HCT116 (cell line): ENCODE results near the gene PKN1. TPM values are rescaled to one million over a fixed set of nuclear protein-coding genes. Genes with fewer than 3 reads are reported as not detected.

Experiments used
- ATAC-seq: fragments of 200-7000 bp; cut with Tn5 transposase; 2 replicates; pipeline ENCODE4 v1.9.1; 2020; ENCODE audit warnings: mild to moderate bottlenecking, moderate library complexity
- BruUV-seq: library from RNA; stranded (reverse); fragments of 400-500 nt; replicated peaks from 2 replicates; lab custom pipeline; 2021; lab: Mats Ljungman, UMichigan
- CTCF ChIA-PET: fragments of 300-600 bp; sonication (Branson Sonifier 250); formaldehyde crosslinking; loops from one replicate; lab custom pipeline; 2021; ENCODE audit warnings: antibody characterized with exemption; lab: Charles Lee
- POLR2A ChIA-PET: fragments of 300-600, 350-600 bp; sonication (Branson Sonifier 250); formaldehyde crosslinking; loops from one replicate; lab custom pipeline; 2021; ENCODE audit warnings: antibody characterized with exemption; lab: Charles Lee
- RAD21 ChIA-PET, 2 experiments: fragments of 300-600 bp; sonication (Branson Sonifier 250); formaldehyde crosslinking; loops; one replicate each; lab custom pipeline; 2023; ENCODE audit warnings: low total read pairs in 2 of 2; ENCODE audit not compliant: uncharacterized antibody in 2 of 2, unreplicated experiment in 2 of 2, low non-redundant PET in 1 of 2; lab: Charles Lee
- DNase-seq: peaks from one replicate; pipeline ENCODE4 v3.0.0-alpha.2; 2010; ENCODE audit warnings: low read depth, low spot score
- H2AFZ ChIP-seq: fragments of 200-600 bp; shearing (Covaris generic), sonication (generic); 2 replicates; pipeline ENCODE4 v1.6.1; 2017; ENCODE audit warnings: low read depth, mixed run types, mixed read lengths, antibody characterized with exemption, low read length; ENCODE audit not compliant: poor library complexity, severe bottlenecking
- H3K27ac ChIP-seq: 2 replicates; pipeline ENCODE4 v1.5.1; 2012; ENCODE audit warnings: low read depth, low read length
- H3K27me3 ChIP-seq: fragments of 200-600 bp; sonication (generic); 2 replicates; pipeline ENCODE4 v1.6.1; 2016; ENCODE audit warnings: mixed run types, low read length, mixed read lengths; ENCODE audit not compliant: insufficient read depth
- H3K36me3 ChIP-seq, 2 experiments: fragments of 200-500 bp in 1 of 2; fragments of 200-600 bp in 1 of 2; sonication (Bioruptor generic) in 1 of 2; sonication (generic) in 1 of 2; 2 replicates each; pipeline versions ENCODE4 v1.5.1 to v1.6.1; 2014 to 2016; ENCODE audit warnings: low read length in 2 of 2, inconsistent platforms in 1 of 2, mixed read lengths in 1 of 2, mixed run types in 1 of 2; ENCODE audit not compliant: insufficient read depth in 2 of 2, control insufficient read depth in 1 of 2
- H3K4me1 ChIP-seq, 2 experiments: fragments of 200-600 bp in 1 of 2; sonication (generic) in 1 of 2; 2 replicates each; pipeline versions ENCODE4 v1.5.1 to v1.6.1; 2012 to 2017; ENCODE audit warnings: low read length in 2 of 2, inconsistent platforms in 1 of 2, mild to moderate bottlenecking in 1 of 2, mixed read lengths in 1 of 2, mixed run types in 1 of 2, moderate library complexity in 1 of 2; ENCODE audit not compliant: insufficient read depth in 2 of 2, control insufficient read depth in 1 of 2
- H3K4me2 ChIP-seq: fragments of 200-600 bp; sonication (generic); 2 replicates; pipeline ENCODE4 v1.6.1; 2017; ENCODE audit warnings: mixed run types, low read length, mixed read lengths
- H3K4me3 ChIP-seq, 2 experiments: fragments of 200-600 bp in 1 of 2; sonication (generic) in 1 of 2; replicated peaks in 1 of 2; 2 replicates each; pipeline ENCODE4 v1.5.1; 2011 to 2016; ENCODE audit warnings: low read length in 2 of 2, control low read depth in 1 of 2, low read depth in 1 of 2, mild to moderate bottlenecking in 1 of 2, mixed read lengths in 1 of 2, mixed run types in 1 of 2
- H3K79me2 ChIP-seq: fragments of 200-600 bp; sonication (generic); 2 replicates; pipeline ENCODE4 v1.6.1; 2017; ENCODE audit warnings: mild to moderate bottlenecking, mixed run types, low read length, moderate library complexity, mixed read lengths; ENCODE audit not compliant: insufficient read depth
- H3K9ac ChIP-seq: fragments of 200-600 bp; sonication (generic); 2 replicates; pipeline ENCODE4 v1.6.1; 2016; ENCODE audit warnings: low read length, mixed read lengths
- H3K9me2 ChIP-seq: fragments of 200-600 bp; sonication (generic), shearing (Covaris generic); 2 replicates; pipeline ENCODE4 v1.6.1; 2017; ENCODE audit warnings: mixed run types, mild to moderate bottlenecking, moderate library complexity; ENCODE audit not compliant: insufficient read depth
- H3K9me3 ChIP-seq, 2 experiments: fragments of 200-500 bp in 1 of 2; fragments of 200-600 bp in 1 of 2; sonication (Bioruptor generic) in 1 of 2; sonication (generic) in 1 of 2; 2 replicates each; pipeline ENCODE4 v1.6.1; 2014 to 2017; ENCODE audit warnings: low read length in 2 of 2, mixed read lengths in 2 of 2, inconsistent platforms in 1 of 2, low read depth in 1 of 2, mild to moderate bottlenecking in 1 of 2, mixed run types in 1 of 2, moderate library complexity in 1 of 2; ENCODE audit not compliant: control insufficient read depth in 1 of 2, insufficient read depth in 1 of 2
- H4K20me1 ChIP-seq: fragments of 200-600 bp; sonication (generic), shearing (Covaris generic); 2 replicates; pipeline ENCODE4 v1.6.1; 2017; ENCODE audit warnings: mixed run types, mild to moderate bottlenecking, moderate library complexity; ENCODE audit not compliant: insufficient read depth
- CEBPB ChIP-seq: IDR thresholded peaks from 2 replicates; pipeline ENCODE4 v1.6.1; 2012; ENCODE audit warnings: low read depth
- CTCF ChIP-seq, 3 experiments: fragments of 200-600 bp in 1 of 3; sonication (generic) in 1 of 3; IDR thresholded peaks in 2 of 3; conservative IDR thresholded peaks in 1 of 3; 2 replicates each; pipeline ENCODE4 v1.5.1; 2012 to 2017; ENCODE audit warnings: low read depth in 2 of 3, low read length in 2 of 3, antibody characterized with exemption in 1 of 3, borderline replicate concordance in 1 of 3, control low read depth in 1 of 3, mild to moderate bottlenecking in 1 of 3, mixed read lengths in 1 of 3, mixed run types in 1 of 3, moderate library complexity in 1 of 3; ENCODE audit not compliant: insufficient read depth in 1 of 3
- EGR1 ChIP-seq: IDR thresholded peaks from 2 replicates; pipeline ENCODE4 v1.6.1; 2012; ENCODE audit warnings: low read depth
- ELF1 ChIP-seq: IDR thresholded peaks from 2 replicates; pipeline ENCODE4 v1.6.1; 2012; ENCODE audit warnings: low read depth, borderline replicate concordance
- FOSL1 ChIP-seq: IDR thresholded peaks from 2 replicates; pipeline ENCODE4 v1.6.1; 2012; ENCODE audit warnings: low read depth
- POLR2AphosphoS5 ChIP-seq: IDR thresholded peaks from 2 replicates; pipeline ENCODE4 v1.6.1; 2011; ENCODE audit warnings: mild to moderate bottlenecking, low read depth, low read length, moderate library complexity
- REST ChIP-seq: IDR thresholded peaks from 2 replicates; pipeline ENCODE4 v1.6.1; 2012; ENCODE audit warnings: low read depth
- SIN3A ChIP-seq: IDR thresholded peaks from 2 replicates; pipeline ENCODE4 v1.6.1; 2012; ENCODE audit warnings: low read depth
- SP1 ChIP-seq: IDR thresholded peaks from 2 replicates; pipeline ENCODE4 v1.6.1; 2012; ENCODE audit warnings: low read depth
- SRF ChIP-seq: IDR thresholded peaks from 2 replicates; pipeline ENCODE4 v1.6.1; 2012; ENCODE audit warnings: low read depth
- TCF7L2 ChIP-seq: IDR thresholded peaks from 2 replicates; pipeline ENCODE4 v1.7.0; 2011; ENCODE audit warnings: borderline replicate concordance, inconsistent platforms; ENCODE audit not compliant: insufficient read depth, insufficient read length; ENCODE audit errors: extremely low read depth
- ZBTB33 ChIP-seq: IDR thresholded peaks from 2 replicates; pipeline ENCODE4 v1.6.1; 2011; ENCODE audit warnings: mild to moderate bottlenecking, low read length, moderate library complexity; ENCODE audit not compliant: insufficient replicate concordance; ENCODE audit errors: extremely low read depth
- ZNF274 ChIP-seq: fragments of 200-500 bp; sonication (Bioruptor generic); IDR thresholded peaks from 2 replicates; pipeline ENCODE4 v1.6.1; 2014; ENCODE audit warnings: mild to moderate bottlenecking, low read depth, low read length, inconsistent platforms
- intact Hi-C: fragments of 100-400 bp; cut with micrococcal nuclease; formaldehyde crosslinking; loops from 2 replicates; pipeline ENCODE4 v1.10.0; 2022
- total RNA-seq: library from RNA; stranded (reverse); gene quantifications from one replicate; pipeline ENCODE4 v1.2.1, GENCODE V29; 2021; ENCODE audit not compliant: unreplicated experiment

PKN1 gene
- total RNA-seq, 1 experiment from 2014 or later, result 248 TPM

GRCh38 chr19:14405380-14405757 is 27.7 kb upstream of the PKN1 start:
- RAD21 ChIA-PET, result interaction anchor here (1.0 to 1.7 kb wide), 9 partner anchors 24 to 269 kb away, joined by 3 to 6 read pairs (median 3); partner anchors contain the start of genes ADGRE5 (in 1 of the 2) and ASF1B (in 1 of the 2)
- intact Hi-C loops, result loop anchor here (5.0 kb wide), 1 partner anchor 268 kb away; the partner anchor contains the start of gene ASF1B
- Histone ChIP-seq H3K9me2 (no peaks in the 10 kb centered on the region), H3K9ac (no peak overlapping the region), H3K4me1 (peaks cover 9 to 37% of the 10 kb centered on the region in 2 experiments; a peak in 3 of 4 replicates), H3K9me3 (no peaks in the 10 kb centered on the region), H3K27ac (peak overlapping the region; percentile 64), H3K36me3 (peaks cover 29 to 71% of the 10 kb centered on the region in 2 experiments), H4K20me1 (no peaks in the 10 kb centered on the region), H3K27me3 (no peaks in the 10 kb centered on the region), H2AFZ (no peak overlapping the region), H3K4me2 (peak overlapping the region; percentile 34; the same call in 1 of the 2 replicates), H3K79me2 (peaks cover 10% of the 10 kb centered on the region; the same call in 1 of the 2 replicates), H3K4me3 (no peak overlapping the region)
- no TSS peak for BruUV-seq
- CTCF ChIA-PET, result interaction anchor here (0.8 to 3.1 kb wide), 13 partner anchors 13 to 269 kb away, joined by 3 to 35 read pairs (median 5); partner anchors contain the start of genes ADGRE5, ASF1B and DDX39A
- no peak for DNase-seq
- POLR2A ChIA-PET, result interaction anchor here (0.9 to 1.8 kb wide), 5 partner anchors 28 to 269 kb away, joined by 3 to 7 read pairs (median 5); partner anchors contain the start of gene ASF1B
- ATAC-seq, result no peak
- TF ChIP-seq SP1, result no peak
- no peak for TF ChIP-seq CTCF (IDR thresholded peaks at IDR 0.05 in 2 of 3, conservative IDR thresholded peaks at IDR 0.05 in 1 of 3; ENCODE audit: borderline replicate concordance in 1 of 3, insufficient read depth in 1 of 3, low read depth in 2 of 3, low read length in 2 of 3)
- TF ChIP-seq TCF7L2, result no peak
- TF ChIP-seq CEBPB, result no peak
- TF ChIP-seq SIN3A, result no peak
- TF ChIP-seq SRF, result no peak
- no peak for TF ChIP-seq EGR1
- no peak for TF ChIP-seq ZNF274
- no peak for TF ChIP-seq POLR2AphosphoS5
- TF ChIP-seq REST, result no peak
- TF ChIP-seq FOSL1, result no peak
- no peak for TF ChIP-seq ZBTB33
- TF ChIP-seq ELF1, result no peak
